ENCODE data around the gene EPS8. TPM values are rescaled to one million over a fixed set of nuclear protein-coding genes. Genes with fewer than 3 reads are reported as not detected.

Gene EPS8
- total RNA-seq, 4 donors from 2014 or later = 93.7 to 173 (median 109) TPM

DNA sequence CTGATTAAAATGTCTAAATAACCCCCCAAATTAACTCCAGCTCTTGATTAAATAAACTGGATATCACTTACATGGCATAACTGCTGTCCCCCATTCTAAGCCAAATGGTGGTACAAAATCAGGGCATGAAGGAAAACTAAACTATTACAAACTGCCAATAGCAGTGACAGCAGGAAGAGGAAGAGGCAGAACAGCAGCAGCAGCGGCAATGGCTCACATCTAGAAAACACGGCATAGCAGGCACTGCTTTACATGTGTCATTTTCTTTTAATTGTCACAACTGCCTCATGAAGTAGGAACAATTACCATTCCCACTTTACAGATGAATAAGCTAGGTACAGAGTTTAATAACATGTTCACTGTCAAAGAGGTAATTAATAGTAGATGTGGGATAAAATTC is 92.0 kb downstream of the EPS8 start:
- no peak for TF ChIP-seq POLR2A (IDR thresholded peaks at IDR 0.05)
- TF ChIP-seq, protein P1, sequence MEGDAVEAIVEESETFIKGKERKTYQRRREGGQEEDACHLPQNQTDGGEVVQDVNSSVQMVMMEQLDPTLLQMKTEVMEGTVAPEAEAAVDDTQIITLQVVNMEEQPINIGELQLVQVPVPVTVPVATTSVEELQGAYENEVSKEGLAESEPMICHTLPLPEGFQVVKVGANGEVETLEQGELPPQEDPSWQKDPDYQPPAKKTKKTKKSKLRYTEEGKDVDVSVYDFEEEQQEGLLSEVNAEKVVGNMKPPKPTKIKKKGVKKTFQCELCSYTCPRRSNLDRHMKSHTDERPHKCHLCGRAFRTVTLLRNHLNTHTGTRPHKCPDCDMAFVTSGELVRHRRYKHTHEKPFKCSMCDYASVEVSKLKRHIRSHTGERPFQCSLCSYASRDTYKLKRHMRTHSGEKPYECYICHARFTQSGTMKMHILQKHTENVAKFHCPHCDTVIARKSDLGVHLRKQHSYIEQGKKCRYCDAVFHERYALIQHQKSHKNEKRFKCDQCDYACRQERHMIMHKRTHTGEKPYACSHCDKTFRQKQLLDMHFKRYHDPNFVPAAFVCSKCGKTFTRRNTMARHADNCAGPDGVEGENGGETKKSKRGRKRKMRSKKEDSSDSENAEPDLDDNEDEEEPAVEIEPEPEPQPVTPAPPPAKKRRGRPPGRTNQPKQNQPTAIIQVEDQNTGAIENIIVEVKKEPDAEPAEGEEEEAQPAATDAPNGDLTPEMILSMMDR (IDR thresholded peaks at IDR 0.05) = no peak
- Histone ChIP-seq H3K9me3 (no peaks in the 10 kb centered on the region), H3K27me3 (no peaks in the 10 kb centered on the region), H3K4me3 (no peak overlapping the region), H3K4me1 (peaks cover 6 to 12% of the 10 kb centered on the region in 2 donors), H3K36me3 (no peaks in the 10 kb centered on the region), H3K27ac (peak overlapping the region; percentile 82 to 95)
- no peak for DNase-seq
- intact Hi-C loops (cut with DNase I; ENCODE audit: low total_unique reads) = no loop called here

DNA sequence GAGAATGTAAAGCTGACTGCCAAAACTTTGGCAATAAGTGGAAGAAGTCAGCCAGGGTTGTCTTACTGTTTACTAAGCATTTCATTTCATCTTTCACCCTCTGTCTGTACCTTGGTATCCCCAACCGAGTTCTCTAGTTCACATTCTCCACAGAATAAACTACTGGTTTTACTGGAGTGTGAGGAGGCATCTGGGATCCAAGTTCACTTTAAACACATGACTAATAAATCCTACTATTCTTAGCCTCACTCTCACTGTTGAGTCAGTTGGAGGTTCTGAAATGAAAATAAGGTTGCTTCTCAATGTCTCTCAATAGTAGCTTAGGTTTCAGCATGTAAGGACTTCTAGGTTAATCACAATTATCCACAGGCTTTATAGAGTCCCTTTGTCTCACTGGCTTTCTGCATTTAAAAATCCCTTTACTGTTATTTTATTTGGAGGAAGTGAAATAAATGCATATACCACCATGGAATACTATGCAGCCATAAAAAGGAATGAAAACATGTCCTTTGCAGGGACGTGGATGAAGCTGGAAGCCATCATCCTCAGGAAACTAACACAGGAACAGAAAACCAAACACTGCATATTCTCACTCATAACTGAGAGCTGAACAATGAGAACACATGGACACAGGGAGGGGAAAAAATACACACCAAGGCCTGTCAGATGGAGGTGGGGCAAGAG is 95.8 kb downstream of the EPS8 start:
- Histone ChIP-seq H3K4me3 (no peak overlapping the region), H3K36me3 (no peaks in the 10 kb centered on the region), H3K9me3 (no peaks in the 10 kb centered on the region), H3K4me1 (no peaks in the 10 kb centered on the region), H3K27ac (peak overlapping the region; percentile 30 to 74), H3K27me3 (no peaks in the 10 kb centered on the region)
- TF ChIP-seq, protein P1 (IDR thresholded peaks at IDR 0.05) = no peak
- TF ChIP-seq POLR2A (IDR thresholded peaks at IDR 0.05) = no peak
- DNase-seq = no peak
- intact Hi-C loops (cut with DNase I; ENCODE audit: low total_unique reads) = no loop called here

DNA sequence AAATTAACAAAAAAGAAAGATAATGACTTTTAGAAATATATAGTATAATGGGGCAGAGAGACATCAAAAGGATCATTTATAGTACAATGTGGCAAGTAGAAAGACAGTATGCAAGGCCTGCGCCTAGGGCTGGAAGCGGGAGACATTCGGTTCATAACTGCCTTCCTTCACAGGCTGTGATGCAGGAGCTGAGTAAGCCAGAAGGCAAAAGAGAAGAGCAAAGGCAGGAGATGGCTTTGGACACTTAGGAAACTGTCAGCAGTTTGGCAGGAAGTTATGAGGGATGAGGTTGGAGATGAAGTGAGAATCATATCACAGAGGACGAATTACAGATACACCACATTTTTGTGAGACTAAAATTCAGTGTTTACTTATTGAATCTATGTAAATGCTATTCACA is 97.8 kb downstream of the EPS8 start:
- peak overlapping the region; percentile 56 to 74 for H3K27ac ChIP-seq
- TF ChIP-seq, protein P1 (IDR thresholded peaks at IDR 0.05) = no peak
- TF ChIP-seq POLR2A (IDR thresholded peaks at IDR 0.05) = no peak
- H3K4me3 ChIP-seq = no peak overlapping the region
- H3K4me1 ChIP-seq = no peaks in the 10 kb centered on the region
- no peaks in the 10 kb centered on the region for H3K36me3 ChIP-seq
- H3K27me3 ChIP-seq = no peaks in the 10 kb centered on the region
- intact Hi-C loops (cut with DNase I; ENCODE audit: low total_unique reads) = no loop called here
- no peak for DNase-seq
- no peaks in the 10 kb centered on the region for H3K9me3 ChIP-seq

DNA sequence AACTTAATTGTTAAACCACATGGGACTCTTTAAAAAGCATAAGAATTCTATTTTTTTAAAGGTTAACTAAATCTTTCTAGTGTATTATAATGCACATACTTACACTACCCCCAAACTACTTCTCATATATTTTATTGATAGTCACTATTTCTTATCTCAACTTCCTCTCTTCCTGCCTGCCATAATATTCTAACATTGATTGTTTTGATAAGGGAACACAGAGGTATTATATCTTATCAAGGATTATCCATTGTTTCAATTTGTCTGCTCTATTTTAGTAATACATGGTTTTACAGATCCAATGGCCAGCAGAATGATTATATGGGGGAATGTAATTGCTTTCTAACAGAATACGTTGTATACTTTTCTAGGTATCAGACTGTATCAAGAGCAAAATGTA is 98.9 kb downstream of the EPS8 start:
- peak overlapping the region; percentile 56 to 74 for H3K27ac ChIP-seq
- intact Hi-C loops (cut with DNase I; ENCODE audit: low total_unique reads) = no loop called here
- TF ChIP-seq, protein P1 (IDR thresholded peaks at IDR 0.05) = no peak
- no peak for TF ChIP-seq POLR2A (IDR thresholded peaks at IDR 0.05)
- no peaks in the 10 kb centered on the region for H3K4me1 ChIP-seq
- H3K4me3 ChIP-seq = no peak overlapping the region
- no peaks in the 10 kb centered on the region for H3K9me3 ChIP-seq
- no peak for DNase-seq
- no peaks in the 10 kb centered on the region for H3K36me3 ChIP-seq
- no peaks in the 10 kb centered on the region for H3K27me3 ChIP-seq

DNA sequence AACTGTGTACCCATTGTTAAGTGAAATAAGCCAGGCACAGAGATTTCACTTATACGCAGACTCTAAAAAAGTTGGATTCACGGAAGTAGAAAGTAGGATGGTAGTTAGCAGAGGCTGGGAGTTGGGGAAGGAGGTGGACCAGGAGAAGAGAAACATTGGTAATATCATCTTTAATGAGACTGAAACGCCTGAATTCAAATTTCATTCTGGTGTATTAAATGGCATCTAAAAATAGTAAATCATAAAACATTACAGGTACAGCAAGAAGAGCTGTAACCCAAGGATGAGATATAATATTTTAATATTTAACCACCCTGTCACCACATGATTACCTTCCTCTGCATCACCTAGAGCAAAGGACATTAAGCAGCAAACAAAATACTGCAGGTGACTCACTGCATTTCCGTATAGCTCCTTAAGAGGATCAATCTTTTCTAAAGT is 99.4 kb downstream of the EPS8 start:
- intact Hi-C loops (cut with DNase I; ENCODE audit: low total_unique reads) = no loop called here
- H3K4me1 ChIP-seq = no peaks in the 10 kb centered on the region
- H3K27ac ChIP-seq = peak overlapping the region; percentile 56 to 74
- H3K4me3 ChIP-seq = no peak overlapping the region
- TF ChIP-seq, protein P1 (IDR thresholded peaks at IDR 0.05) = no peak
- TF ChIP-seq POLR2A (IDR thresholded peaks at IDR 0.05) = no peak
- DNase-seq = no peak
- no peaks in the 10 kb centered on the region for H3K36me3 ChIP-seq
- H3K9me3 ChIP-seq = no peaks in the 10 kb centered on the region
- H3K27me3 ChIP-seq = no peaks in the 10 kb centered on the region
